Measurements from ENCODE around the gene NOX3.

DNA sequence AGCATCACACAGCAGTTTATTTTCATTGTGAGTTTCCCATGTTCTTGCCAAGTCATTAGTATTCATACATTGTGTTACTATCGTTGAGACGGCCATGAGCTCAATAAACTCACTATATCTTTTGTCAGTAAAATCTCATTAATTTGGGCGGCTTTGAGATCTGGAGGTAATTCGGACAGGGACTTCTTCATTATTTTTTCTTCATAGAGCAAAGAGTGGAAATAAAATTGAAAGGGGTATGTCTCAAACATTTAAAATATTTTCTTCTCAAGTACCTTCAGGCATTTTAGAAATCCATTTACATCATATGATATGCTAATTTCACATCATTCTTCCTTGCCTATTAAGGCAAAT is 14.6 kb downstream of the NOX3 start:
- TF ChIP-seq, protein P1, sequence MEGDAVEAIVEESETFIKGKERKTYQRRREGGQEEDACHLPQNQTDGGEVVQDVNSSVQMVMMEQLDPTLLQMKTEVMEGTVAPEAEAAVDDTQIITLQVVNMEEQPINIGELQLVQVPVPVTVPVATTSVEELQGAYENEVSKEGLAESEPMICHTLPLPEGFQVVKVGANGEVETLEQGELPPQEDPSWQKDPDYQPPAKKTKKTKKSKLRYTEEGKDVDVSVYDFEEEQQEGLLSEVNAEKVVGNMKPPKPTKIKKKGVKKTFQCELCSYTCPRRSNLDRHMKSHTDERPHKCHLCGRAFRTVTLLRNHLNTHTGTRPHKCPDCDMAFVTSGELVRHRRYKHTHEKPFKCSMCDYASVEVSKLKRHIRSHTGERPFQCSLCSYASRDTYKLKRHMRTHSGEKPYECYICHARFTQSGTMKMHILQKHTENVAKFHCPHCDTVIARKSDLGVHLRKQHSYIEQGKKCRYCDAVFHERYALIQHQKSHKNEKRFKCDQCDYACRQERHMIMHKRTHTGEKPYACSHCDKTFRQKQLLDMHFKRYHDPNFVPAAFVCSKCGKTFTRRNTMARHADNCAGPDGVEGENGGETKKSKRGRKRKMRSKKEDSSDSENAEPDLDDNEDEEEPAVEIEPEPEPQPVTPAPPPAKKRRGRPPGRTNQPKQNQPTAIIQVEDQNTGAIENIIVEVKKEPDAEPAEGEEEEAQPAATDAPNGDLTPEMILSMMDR (IDR thresholded peaks at IDR 0.05; ENCODE audit: control extremely low read depth in 1 of 3, insufficient read depth in 1 of 3, low read depth in 1 of 3, low read length in 3 of 3), result no peak
- TF ChIP-seq POLR2A (IDR thresholded peaks at IDR 0.05; ENCODE audit: control extremely low read depth in 1 of 2, low read depth in 2 of 2, low read length in 2 of 2), result no peak
- no peak for TF ChIP-seq RAD21 (IDR thresholded peaks at IDR 0.05 in 1 of 2, conservative IDR thresholded peaks at IDR 0.05 in 1 of 2; ENCODE audit: low read depth in 2 of 2, low read length in 2 of 2)
